ENCODE measurements around the gene DENND4B. TPM values are rescaled to one million over a fixed set of nuclear protein-coding genes. Genes with fewer than 3 reads are reported as not detected.
A peak's percentile ranks its signal among the peaks of the same experiment; 100 is the strongest.

The DENND4B gene
- total RNA-seq, 2 experiments from 2014 or later = 124 to 130 TPM

DNA sequence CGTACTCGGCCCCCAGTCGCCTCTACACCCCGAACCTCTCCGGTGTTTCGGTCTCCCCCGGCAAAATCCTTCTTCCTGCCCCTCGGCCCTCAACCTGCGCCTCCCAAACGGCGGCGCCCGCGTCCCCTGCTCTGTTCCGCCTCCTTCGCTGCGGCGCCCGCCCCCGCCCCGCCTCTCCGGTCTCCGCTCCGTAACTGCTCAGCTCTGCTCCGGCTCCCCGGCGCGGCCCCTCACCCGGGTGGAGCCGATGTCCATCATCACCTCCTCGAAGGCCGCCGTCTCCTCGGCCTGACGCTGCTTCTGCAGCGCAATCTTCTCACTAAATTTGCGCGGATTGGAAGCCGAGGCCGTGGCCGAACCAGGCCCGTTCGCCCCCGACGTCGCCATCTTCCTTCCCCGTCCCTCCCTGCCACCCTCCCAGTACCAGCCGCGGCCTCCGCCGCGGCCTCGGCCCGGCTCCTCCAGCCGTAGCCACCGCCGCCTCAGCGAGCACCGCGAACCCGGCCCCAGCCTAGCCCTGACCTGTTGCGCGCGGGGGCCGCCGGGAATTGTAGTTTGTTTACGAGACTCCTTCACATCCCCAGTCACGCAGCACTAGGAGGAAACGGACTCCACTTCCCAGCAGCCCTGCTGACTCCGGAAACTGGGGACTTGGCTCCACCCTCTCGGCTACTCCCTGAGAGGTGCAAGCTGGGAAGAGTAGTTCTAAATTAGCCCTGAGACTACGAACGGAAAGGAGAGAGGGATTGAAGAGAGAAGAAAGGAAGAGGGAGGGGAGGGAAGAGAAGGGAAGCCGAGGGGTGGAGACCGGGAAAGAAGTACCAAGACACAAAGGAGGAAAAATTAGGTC lies 11.8 kb upstream of the DENND4B start, which contains the start of gene CRTC2:
Gene CRTC2, minus strand, starts transcription at position 502 of the 850 bp plus-strand sequence. Its CDS starts 115 bp downstream, at position 387.
- H3K27me3 Mint-ChIP-seq (ENCODE audit: low read depth) = no peaks in the 10 kb centered on the region
- peak within 1 kb of the TSS; percentile 86 for H3K4me3 Mint-ChIP-seq
- H3K27ac Mint-ChIP-seq = peak within 1 kb of the TSS; percentile 92
- H3K36me3 Mint-ChIP-seq (ENCODE audit: low read depth) = peaks cover 13% of the 10 kb centered on the region
- peaks cover 53% of the 10 kb centered on the region for H3K4me1 Mint-ChIP-seq (ENCODE audit: low read depth)
- DNase-seq = peak; percentile 99
- intact Hi-C loops (cut with micrococcal nuclease) = loop anchor here (1.0 to 5.0 kb wide), 9 partner anchors 9 to 314 kb away; partner anchors contain the start of genes CREB3L4, HAX1, INTS3 and JTB
- CTCF ChIA-PET = interaction anchor here (1.3 kb wide), 3 partner anchors 12 to 31 kb away, joined by 4 to 7 read pairs (median 5); partner anchors contain the start of genes DENND4B and RAB13
- H3K9me3 Mint-ChIP-seq = no peaks in the 10 kb centered on the region

DNA sequence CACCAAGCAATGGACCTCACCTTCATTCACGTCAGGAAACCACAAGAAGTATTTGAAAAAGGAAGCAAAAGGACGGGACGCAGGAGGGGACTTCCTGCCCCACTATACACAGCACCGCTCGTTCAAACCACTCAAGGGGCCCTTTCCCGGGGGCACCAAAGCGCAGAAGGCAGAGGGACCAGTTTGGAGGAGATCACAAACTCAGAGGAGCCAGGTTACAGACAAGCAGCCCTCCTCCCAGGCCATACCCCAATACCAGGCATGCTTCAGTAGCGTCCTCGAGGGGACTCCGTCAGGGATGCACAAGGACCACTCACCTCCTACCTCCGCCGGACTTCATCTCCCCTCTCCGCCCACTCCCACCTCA lies 11.2 kb upstream of the DENND4B start:
- H3K9me3 Mint-ChIP-seq = no peaks in the 10 kb centered on the region
- peak overlapping the region; percentile 86 for H3K4me3 Mint-ChIP-seq
- H3K27ac Mint-ChIP-seq = peak overlapping the region; percentile 92
- H3K27me3 Mint-ChIP-seq (ENCODE audit: low read depth) = no peaks in the 10 kb centered on the region
- peaks cover 16% of the 10 kb centered on the region for H3K36me3 Mint-ChIP-seq (ENCODE audit: low read depth)
- peaks cover 52% of the 10 kb centered on the region for H3K4me1 Mint-ChIP-seq (ENCODE audit: low read depth)
- intact Hi-C loops (cut with micrococcal nuclease) = loop anchor here (1.0 to 5.0 kb wide), 10 partner anchors 10 to 315 kb away; partner anchors contain the start of genes CREB3L4, HAX1, INTS3 and JTB
- DNase-seq = peak; percentile 64
- CTCF ChIA-PET = interaction anchor here (0.6 to 2.0 kb wide), 3 partner anchors 13 to 307 kb away, joined by 4 to 7 read pairs (median 5); partner anchors contain the start of gene RAB13

DNA sequence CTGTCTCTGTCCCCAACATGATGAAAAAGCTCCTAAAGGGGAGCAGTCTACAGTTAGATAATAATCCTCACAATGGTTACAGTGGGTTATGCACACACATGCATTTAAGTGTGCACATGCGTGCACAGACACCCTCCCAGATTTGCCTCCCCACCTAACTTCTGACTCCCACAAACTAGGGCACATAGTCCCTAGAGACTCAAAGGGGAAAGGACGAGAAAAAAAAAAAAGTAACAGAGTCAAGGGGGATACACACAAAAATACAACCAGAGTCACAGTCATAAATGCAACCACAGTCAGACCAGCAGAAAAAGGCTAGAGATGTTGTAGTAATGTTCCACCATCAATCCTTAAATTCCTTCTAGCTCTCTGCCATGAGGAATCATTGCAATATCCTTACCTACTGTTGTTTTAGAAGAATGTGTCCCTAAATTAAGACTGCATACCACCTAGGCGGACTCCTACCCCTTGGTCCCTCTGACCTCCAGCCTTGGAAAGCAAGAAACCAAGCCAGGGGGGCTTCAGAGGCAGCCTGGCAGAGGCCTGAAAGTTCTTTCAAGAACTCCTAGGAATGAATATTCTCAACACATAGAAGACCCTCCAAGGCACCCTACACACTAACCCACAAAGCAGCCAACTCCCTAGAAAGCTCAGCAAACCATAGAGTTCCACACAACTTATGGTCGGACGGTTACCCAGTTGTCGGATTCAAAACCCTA lies 10.6 kb upstream of the DENND4B start:
- DNase-seq = no peak
- Mint-ChIP-seq H3K4me1 (ENCODE audit: low read depth) (peaks cover 48% of the 10 kb centered on the region), H3K9me3 (no peaks in the 10 kb centered on the region), H3K36me3 (ENCODE audit: low read depth) (peaks cover 12% of the 10 kb centered on the region), H3K27me3 (ENCODE audit: low read depth) (no peaks in the 10 kb centered on the region), H3K4me3 (peak overlapping the region; percentile 86), H3K27ac (peak overlapping the region; percentile 92)
- intact Hi-C loops (cut with micrococcal nuclease) = loop anchor here (1.0 to 5.0 kb wide), 3 partner anchors 230 to 315 kb away; partner anchors contain the start of genes HAX1, INTS3 and UBAP2L
- CTCF ChIA-PET = interaction anchor here (0.6 to 2.0 kb wide), 6 partner anchors 10 to 307 kb away, joined by 4 to 10 read pairs (median 6); partner anchors contain the start of genes CREB3L4, DENND4B, JTB and RAB13

DNA sequence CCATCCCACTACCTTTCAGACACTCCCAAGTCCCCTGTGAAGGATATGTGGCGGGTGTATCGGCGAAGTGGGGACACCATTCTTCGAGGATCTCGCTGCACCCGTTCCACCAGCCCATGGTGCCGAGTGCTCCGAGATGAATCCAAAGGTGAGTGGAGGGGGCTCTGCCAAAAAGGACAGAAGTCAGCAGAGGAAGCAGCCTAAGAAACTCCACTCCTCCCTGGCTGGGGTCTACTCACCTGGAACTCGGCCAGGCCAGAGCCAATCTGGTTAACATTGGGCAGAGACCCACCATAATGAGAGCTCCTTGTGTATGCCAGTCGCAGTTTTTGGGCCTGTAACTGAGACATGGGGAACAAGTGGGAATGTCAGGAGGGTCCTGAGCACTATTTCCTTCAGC lies 8.3 kb upstream of the DENND4B start:
- no peak overlapping the region for H3K4me3 Mint-ChIP-seq
- H3K27ac Mint-ChIP-seq = peak overlapping the region; percentile 27
- no peaks in the 10 kb centered on the region for H3K27me3 Mint-ChIP-seq (ENCODE audit: low read depth)
- H3K4me1 Mint-ChIP-seq (ENCODE audit: low read depth) = peaks cover 37% of the 10 kb centered on the region
- CTCF ChIA-PET = interaction anchor here (0.7 to 1.1 kb wide), 2 partner anchors 23 to 30 kb away, joined by 3 to 4 read pairs; partner anchors contain the start of gene JTB
- H3K36me3 Mint-ChIP-seq (ENCODE audit: low read depth) = peaks cover 26% of the 10 kb centered on the region
- intact Hi-C loops (cut with micrococcal nuclease) = loop anchor here (5.0 kb wide), 2 partner anchors 228 to 317 kb away; partner anchors contain the start of genes HAX1 and INTS3
- H3K9me3 Mint-ChIP-seq = no peaks in the 10 kb centered on the region
- no peak for DNase-seq

DNA sequence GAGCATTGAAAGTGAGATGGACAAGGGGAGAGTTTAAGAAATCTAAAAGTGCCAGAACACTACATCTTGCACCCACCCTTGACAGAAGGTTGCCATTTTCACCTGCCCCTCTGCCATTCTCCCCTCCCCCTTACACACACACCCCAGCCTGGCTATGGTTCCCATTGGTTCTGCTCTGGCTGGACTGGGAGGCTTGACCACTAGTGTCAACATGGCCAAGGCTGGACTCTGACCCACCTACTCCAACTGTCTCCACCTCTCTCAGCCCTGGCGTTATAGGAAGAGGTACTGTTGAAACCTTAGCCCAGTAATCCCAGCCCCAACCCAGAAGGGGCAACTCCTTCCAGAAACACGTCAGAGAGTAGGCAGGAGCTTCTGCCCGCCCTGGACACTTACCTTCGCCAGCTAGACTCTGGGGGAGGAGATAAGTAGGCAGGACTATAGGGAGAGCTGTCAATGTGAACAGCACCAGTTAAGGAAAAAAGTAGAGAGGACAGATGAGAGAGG lies 7.4 kb upstream of the DENND4B start:
- no peak for DNase-seq
- Mint-ChIP-seq H3K27me3 (ENCODE audit: low read depth) (no peaks in the 10 kb centered on the region), H3K4me1 (ENCODE audit: low read depth) (peaks cover 36% of the 10 kb centered on the region), H3K9me3 (no peaks in the 10 kb centered on the region), H3K27ac (peak overlapping the region; percentile 27), H3K4me3 (no peak overlapping the region), H3K36me3 (ENCODE audit: low read depth) (peaks cover 28% of the 10 kb centered on the region)
- intact Hi-C loops (cut with micrococcal nuclease) = no loop called here
- CTCF ChIA-PET = no interaction called here

DNA sequence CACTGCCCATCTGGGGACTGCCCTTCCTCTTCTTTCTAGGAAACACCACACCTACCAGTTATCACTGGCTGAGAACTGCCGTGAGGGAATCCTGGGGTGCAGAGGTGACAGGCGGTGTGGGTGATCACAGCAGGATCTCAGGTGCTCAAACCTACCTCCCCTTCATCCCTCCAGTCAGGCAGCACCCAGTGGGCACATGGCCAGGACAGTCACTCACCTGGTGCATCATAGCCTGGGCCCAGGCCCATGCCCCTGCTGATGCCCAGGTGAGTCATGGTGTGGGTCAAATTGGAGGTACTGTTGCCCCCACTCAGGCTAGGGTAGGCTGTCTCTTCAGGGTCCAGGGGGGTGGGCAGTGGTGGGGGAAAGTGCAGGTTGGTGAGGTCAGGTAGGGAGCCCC lies 5.3 kb upstream of the DENND4B start:
- H3K27ac Mint-ChIP-seq = no peak overlapping the region
- intact Hi-C loops (cut with micrococcal nuclease) = no loop called here
- CTCF ChIA-PET = no interaction called here

DNA sequence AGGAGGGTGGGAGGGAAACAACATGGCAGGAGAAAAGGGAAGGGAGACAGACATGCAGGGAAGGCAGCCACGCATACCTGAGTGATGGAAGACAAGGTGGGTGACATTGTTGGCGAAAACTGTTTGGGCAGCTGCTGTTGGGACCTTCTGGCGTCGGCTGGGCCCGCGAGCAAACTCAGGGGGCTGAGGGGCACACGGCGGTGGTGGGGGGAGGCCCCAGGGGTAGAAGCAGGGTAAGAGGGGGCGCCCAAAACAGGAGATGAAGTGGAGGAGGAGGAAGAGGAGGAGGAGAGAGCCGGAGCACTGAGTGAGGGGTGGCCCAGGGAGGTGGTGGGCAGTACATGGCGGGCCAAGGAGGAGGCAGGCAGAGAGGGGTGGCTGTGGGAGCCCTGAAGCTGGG lies 4.7 kb upstream of the DENND4B start:
- peaks cover 25% of the 10 kb centered on the region for H3K4me1 Mint-ChIP-seq (ENCODE audit: low read depth)
- no peak for DNase-seq
- no peak overlapping the region for H3K4me3 Mint-ChIP-seq
- H3K27me3 Mint-ChIP-seq (ENCODE audit: low read depth) = no peaks in the 10 kb centered on the region
- peak overlapping the region; percentile 56 for H3K27ac Mint-ChIP-seq
- peaks cover 31% of the 10 kb centered on the region for H3K36me3 Mint-ChIP-seq (ENCODE audit: low read depth)
- CTCF ChIA-PET = no interaction called here
- intact Hi-C loops (cut with micrococcal nuclease) = no loop called here
- H3K9me3 Mint-ChIP-seq = no peaks in the 10 kb centered on the region

More for the DNA sequence above, 5.3 kb upstream of the DENND4B start:
- Mint-ChIP-seq H3K4me1 (ENCODE audit: low read depth) (peaks cover 30% of the 10 kb centered on the region), H3K27me3 (ENCODE audit: low read depth) (no peaks in the 10 kb centered on the region), H3K4me3 (no peak overlapping the region), H3K36me3 (ENCODE audit: low read depth) (peaks cover 31% of the 10 kb centered on the region), H3K9me3 (no peaks in the 10 kb centered on the region)
- DNase-seq = no peak

DNA sequence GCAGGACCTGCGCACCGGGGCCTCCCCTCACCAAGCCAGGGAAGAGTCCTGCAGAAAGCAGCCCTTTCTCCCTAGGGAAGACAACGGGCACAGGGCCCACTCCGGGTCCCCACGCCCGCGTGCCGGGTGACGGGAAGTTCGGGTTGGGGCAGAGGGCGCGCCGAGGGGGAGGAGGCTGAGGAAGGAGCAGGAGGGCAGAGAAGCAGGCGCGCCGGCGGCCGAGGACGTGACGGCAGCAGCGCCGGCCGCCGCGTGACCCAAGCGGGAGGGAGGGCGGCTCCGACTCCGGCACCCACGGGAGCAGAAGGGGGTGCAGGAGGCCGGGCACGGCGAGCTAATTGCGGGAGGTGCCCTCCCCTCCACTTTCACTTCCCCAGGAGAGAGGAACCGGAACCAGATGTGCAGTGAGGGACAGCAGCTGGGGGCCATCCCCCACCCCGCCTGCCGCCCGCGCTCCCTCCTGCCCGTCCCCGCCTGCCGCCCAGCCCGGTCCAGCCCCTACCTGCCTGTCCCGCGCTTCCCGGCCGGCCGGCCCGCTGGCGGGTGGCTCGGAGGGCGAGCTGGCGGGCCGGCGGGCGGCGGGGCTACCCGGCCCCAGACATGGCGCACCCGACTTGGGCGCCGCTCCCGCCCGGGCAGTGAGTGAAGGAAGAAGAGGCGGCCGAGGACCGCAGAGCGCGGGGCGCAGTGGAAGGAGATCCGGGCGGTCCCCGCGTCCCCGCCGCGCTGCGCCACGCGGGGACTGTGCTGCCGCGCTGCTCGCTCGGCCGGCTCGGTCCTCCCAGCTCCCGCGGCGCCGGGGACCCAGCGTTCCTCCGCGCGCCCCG lies 510 bp downstream of the DENND4B start:
- H3K9me3 Mint-ChIP-seq = no peaks in the 10 kb centered on the region
- peaks cover 32% of the 10 kb centered on the region for H3K36me3 Mint-ChIP-seq (ENCODE audit: low read depth)

DNA sequence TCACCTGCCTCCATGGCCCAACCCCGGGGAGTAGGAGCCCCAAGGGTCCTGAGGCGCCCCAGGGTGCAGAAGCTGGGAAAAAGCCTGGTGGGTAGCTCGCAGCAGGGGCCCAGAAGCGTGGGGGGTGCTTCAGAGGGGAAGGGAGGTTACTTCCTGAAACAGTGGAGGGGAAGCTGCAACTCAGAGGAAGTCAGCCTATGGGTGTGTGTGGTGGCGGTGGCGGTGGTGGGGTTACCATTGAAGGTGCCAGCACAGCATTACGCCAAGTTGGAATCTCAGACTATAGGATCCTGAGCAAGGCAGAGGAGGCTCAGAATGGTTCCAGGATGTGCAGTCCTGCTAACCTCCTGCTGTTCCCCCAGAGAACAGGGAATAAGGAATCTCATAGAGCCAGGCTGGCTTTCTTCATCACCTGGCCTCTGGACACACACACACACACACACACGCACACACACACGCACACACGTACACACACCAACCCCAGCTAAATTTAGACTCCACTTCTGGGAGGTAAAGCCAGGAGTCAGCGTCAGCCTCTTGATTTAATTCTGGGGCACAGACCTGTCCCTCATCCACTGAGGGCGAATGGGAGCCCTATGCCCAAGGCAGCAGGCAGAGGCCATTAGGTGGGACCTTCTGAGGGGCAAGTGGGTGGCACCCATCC lies 1.3 kb downstream of the DENND4B start:
- H3K4me3 Mint-ChIP-seq = peak overlapping the region; percentile 92
- peaks cover 28% of the 10 kb centered on the region for H3K36me3 Mint-ChIP-seq (ENCODE audit: low read depth)
- peaks cover 21% of the 10 kb centered on the region for H3K4me1 Mint-ChIP-seq (ENCODE audit: low read depth)
- CTCF ChIA-PET = interaction anchor here (0.7 to 3.4 kb wide), 14 partner anchors 11 to 383 kb away, joined by 3 to 19 read pairs (median 4); partner anchors contain the start of genes GATAD2B, RAB13 and SLC39A1
- DNase-seq = peak; percentile 84
- intact Hi-C loops (cut with micrococcal nuclease) = loop anchor here (1.0 to 2.0 kb wide), 6 partner anchors 13 to 274 kb away; partner anchors contain the start of genes CRTC2, ILF2, RAB13 and RPS27
- H3K27me3 Mint-ChIP-seq (ENCODE audit: low read depth) = no peaks in the 10 kb centered on the region
- H3K27ac Mint-ChIP-seq = peak overlapping the region; percentile 95
- no peaks in the 10 kb centered on the region for H3K9me3 Mint-ChIP-seq

More for the DNA sequence above, 510 bp downstream of the DENND4B start:
- Mint-ChIP-seq H3K4me1 (ENCODE audit: low read depth) (peaks cover 21% of the 10 kb centered on the region), H3K4me3 (peak overlapping the region; percentile 92), H3K27ac (peak overlapping the region; percentile 95), H3K27me3 (ENCODE audit: low read depth) (no peaks in the 10 kb centered on the region)
- intact Hi-C loops (cut with micrococcal nuclease) = loop anchor here (1.0 to 2.0 kb wide), 9 partner anchors 12 to 435 kb away; partner anchors contain the start of genes CRTC2, ILF2, RAB13 and RPS27
- peak; percentile 74 for DNase-seq
- CTCF ChIA-PET = interaction anchor here (0.6 to 3.4 kb wide), 15 partner anchors 10 to 149 kb away, joined by 3 to 19 read pairs (median 5); partner anchors contain the start of genes CRTC2, GATAD2B, RAB13 and SLC39A1

DNA sequence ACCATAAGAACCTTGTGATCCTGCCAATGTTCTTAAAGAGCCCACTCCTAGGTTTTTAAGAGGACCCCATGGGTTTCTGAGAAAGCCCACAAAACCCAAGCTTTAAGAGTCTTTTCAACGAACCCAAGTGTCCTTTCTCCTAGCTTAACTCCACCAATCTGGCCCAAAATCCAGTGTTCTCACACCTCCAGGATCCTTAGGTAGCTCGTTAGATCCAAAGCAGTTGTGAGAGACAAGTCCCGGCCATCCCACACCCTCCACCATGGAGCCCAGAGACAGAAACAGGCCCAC lies 1.7 kb downstream of the DENND4B start:
- peak overlapping the region; percentile 95 for H3K27ac Mint-ChIP-seq
- intact Hi-C loops (cut with micrococcal nuclease) = loop anchor here (1.0 to 2.0 kb wide), 6 partner anchors 14 to 274 kb away; partner anchors contain the start of genes CRTC2, ILF2, RAB13 and RPS27
- DNase-seq = no peak
- CTCF ChIA-PET = interaction anchor here (0.7 to 3.4 kb wide), 12 partner anchors 11 to 383 kb away, joined by 3 to 19 read pairs (median 3); partner anchors contain the start of genes GATAD2B and RAB13
- H3K4me3 Mint-ChIP-seq = peak overlapping the region; percentile 92
- no peaks in the 10 kb centered on the region for H3K9me3 Mint-ChIP-seq
- H3K4me1 Mint-ChIP-seq (ENCODE audit: low read depth) = peaks cover 21% of the 10 kb centered on the region
- H3K27me3 Mint-ChIP-seq (ENCODE audit: low read depth) = no peaks in the 10 kb centered on the region
- peaks cover 27% of the 10 kb centered on the region for H3K36me3 Mint-ChIP-seq (ENCODE audit: low read depth)

Data from activated naive CD4-positive, alpha-beta T cell treated with anti-CD3 and anti-CD28 coated beads for 36 hours (primary cell).